ENCODE results near the gene SORCS2. TPM values are rescaled to one million over a fixed set of nuclear protein-coding genes. Genes with fewer than 3 reads are reported as not detected.

Gene SORCS2
- total RNA-seq, 2 donors from 2014 or later: not detected

GRCh38 chr4:7350396-7350795 lies 158.1 kb downstream of the SORCS2 start:
- no peak overlapping the region for H3K27ac Mint-ChIP-seq
- no peak overlapping the region for H3K4me3 Mint-ChIP-seq
- no peak for ATAC-seq

GRCh38 chr4:7351014-7351413 lies 158.7 kb downstream of the SORCS2 start:
- ATAC-seq (no peak), DNase-seq (no peak)
- Mint-ChIP-seq H3K4me1 (no peaks in the 10 kb centered on the region), H3K36me3 (ENCODE audit: low read depth) (no peaks in the 10 kb centered on the region), H3K27ac (no peak overlapping the region), H3K4me3 (no peak overlapping the region), H3K27me3 (peaks cover 32% of the 10 kb centered on the region)
- H3K9me3 ChIP-seq (ENCODE audit: control insufficient read depth, low read length, poor library complexity, severe bottlenecking): no peaks in the 10 kb centered on the region

More at GRCh38 chr4:7350396-7350795, 158.1 kb downstream of the SORCS2 start:
- Mint-ChIP-seq H3K27me3 (peaks cover 25% of the 10 kb centered on the region), H3K4me1 (no peaks in the 10 kb centered on the region), H3K36me3 (ENCODE audit: low read depth) (no peaks in the 10 kb centered on the region)
- H3K9me3 ChIP-seq (ENCODE audit: control insufficient read depth, low read length, poor library complexity, severe bottlenecking): no peaks in the 10 kb centered on the region
- no peak for DNase-seq

GRCh38 chr4:7352486-7352885 lies 160.1 kb downstream of the SORCS2 start:
- no peak for ATAC-seq
- Mint-ChIP-seq H3K36me3 (ENCODE audit: low read depth) (no peaks in the 10 kb centered on the region), H3K4me1 (no peaks in the 10 kb centered on the region), H3K27ac (no peak overlapping the region), H3K27me3 (peaks cover 35% of the 10 kb centered on the region), H3K4me3 (no peak overlapping the region)
- H3K9me3 ChIP-seq (ENCODE audit: control insufficient read depth, low read length, poor library complexity, severe bottlenecking): no peaks in the 10 kb centered on the region
- no peak for DNase-seq

- H3K9me3 ChIP-seq (ENCODE audit: control insufficient read depth, low read length, poor library complexity, severe bottlenecking): no peaks in the 10 kb centered on the region
- ATAC-seq (no peak), DNase-seq (no peak)
- H3K4me3 Mint-ChIP-seq: no peak overlapping the region
- H3K27ac Mint-ChIP-seq: no peak overlapping the region
- no peaks in the 10 kb centered on the region for H3K36me3 Mint-ChIP-seq (ENCODE audit: low read depth)
- no peaks in the 10 kb centered on the region for H3K4me1 Mint-ChIP-seq
- peaks cover 35% of the 10 kb centered on the region for H3K27me3 Mint-ChIP-seq
These were observed 160.9 kb downstream of the SORCS2 start for GRCh38 chr4:7353046-7353790.

GRCh38 chr4:7353846-7354610 lies 161.7 kb downstream of the SORCS2 start:
- no peaks in the 10 kb centered on the region for H3K9me3 ChIP-seq (ENCODE audit: control insufficient read depth, low read length, poor library complexity, severe bottlenecking)
- no peak overlapping the region for H3K4me3 Mint-ChIP-seq
- DNase-seq (no peak), ATAC-seq (no peak)
- H3K27me3 Mint-ChIP-seq: peaks cover 35% of the 10 kb centered on the region
- H3K36me3 Mint-ChIP-seq (ENCODE audit: low read depth): no peaks in the 10 kb centered on the region
- H3K27ac Mint-ChIP-seq: no peak overlapping the region
- no peaks in the 10 kb centered on the region for H3K4me1 Mint-ChIP-seq

- H3K36me3 Mint-ChIP-seq (ENCODE audit: low read depth): no peaks in the 10 kb centered on the region
- H3K4me1 Mint-ChIP-seq: no peaks in the 10 kb centered on the region
- DNase-seq (no peak), ATAC-seq (no peak)
- peaks cover 35% of the 10 kb centered on the region for H3K27me3 Mint-ChIP-seq
- H3K9me3 ChIP-seq (ENCODE audit: control insufficient read depth, low read length, poor library complexity, severe bottlenecking): no peaks in the 10 kb centered on the region
- no peak overlapping the region for H3K27ac Mint-ChIP-seq
- no peak overlapping the region for H3K4me3 Mint-ChIP-seq
These were observed 162.6 kb downstream of the SORCS2 start for GRCh38 chr4:7354927-7355326.

GRCh38 chr4:7355795-7356194 lies 163.5 kb downstream of the SORCS2 start:
- DNase-seq: no peak
- no peak overlapping the region for H3K27ac Mint-ChIP-seq
- no peaks in the 10 kb centered on the region for H3K9me3 ChIP-seq (ENCODE audit: control insufficient read depth, low read length, poor library complexity, severe bottlenecking)
- no peaks in the 10 kb centered on the region for H3K36me3 Mint-ChIP-seq (ENCODE audit: low read depth)
- H3K4me1 Mint-ChIP-seq: no peaks in the 10 kb centered on the region
- H3K4me3 Mint-ChIP-seq: no peak overlapping the region
- peaks cover 35% of the 10 kb centered on the region for H3K27me3 Mint-ChIP-seq
- no peak for ATAC-seq

GRCh38 chr4:7356667-7357310 lies 164.5 kb downstream of the SORCS2 start:
- Mint-ChIP-seq H3K4me3 (no peak overlapping the region), H3K36me3 (ENCODE audit: low read depth) (no peaks in the 10 kb centered on the region), H3K27ac (no peak overlapping the region), H3K4me1 (no peaks in the 10 kb centered on the region), H3K27me3 (peaks cover 35% of the 10 kb centered on the region)
- ATAC-seq (no peak), DNase-seq (no peak)
- no peaks in the 10 kb centered on the region for H3K9me3 ChIP-seq (ENCODE audit: control insufficient read depth, low read length, poor library complexity, severe bottlenecking)

GRCh38 chr4:7357323-7357722 lies 165.0 kb downstream of the SORCS2 start:
- no peaks in the 10 kb centered on the region for H3K9me3 ChIP-seq (ENCODE audit: control insufficient read depth, low read length, poor library complexity, severe bottlenecking)
- Mint-ChIP-seq H3K36me3 (ENCODE audit: low read depth) (no peaks in the 10 kb centered on the region), H3K27ac (no peak overlapping the region), H3K4me3 (no peak overlapping the region), H3K27me3 (peaks cover 30% of the 10 kb centered on the region), H3K4me1 (no peaks in the 10 kb centered on the region)
- DNase-seq (no peak), ATAC-seq (no peak)

- Mint-ChIP-seq H3K4me3 (no peak overlapping the region), H3K27ac (no peak overlapping the region), H3K27me3 (peaks cover 21% of the 10 kb centered on the region), H3K4me1 (no peaks in the 10 kb centered on the region), H3K36me3 (ENCODE audit: low read depth) (no peaks in the 10 kb centered on the region)
- DNase-seq: no peak
- H3K9me3 ChIP-seq (ENCODE audit: control insufficient read depth, low read length, poor library complexity, severe bottlenecking): no peaks in the 10 kb centered on the region
- ATAC-seq: no peak
These were observed 165.9 kb downstream of the SORCS2 start for GRCh38 chr4:7358100-7358735.

- Mint-ChIP-seq H3K4me1 (no peaks in the 10 kb centered on the region), H3K4me3 (no peak overlapping the region), H3K27me3 (peaks cover 13% of the 10 kb centered on the region), H3K36me3 (ENCODE audit: low read depth) (no peaks in the 10 kb centered on the region), H3K27ac (no peak overlapping the region)
- ATAC-seq: no peak
- H3K9me3 ChIP-seq (ENCODE audit: control insufficient read depth, low read length, poor library complexity, severe bottlenecking): no peaks in the 10 kb centered on the region
- DNase-seq: no peak
These were observed 167.2 kb downstream of the SORCS2 start for GRCh38 chr4:7359400-7360062.

- DNase-seq: no peak
- no peaks in the 10 kb centered on the region for H3K4me1 Mint-ChIP-seq
- H3K36me3 Mint-ChIP-seq (ENCODE audit: low read depth): no peaks in the 10 kb centered on the region
- no peak for ATAC-seq
- no peak overlapping the region for H3K27ac Mint-ChIP-seq
- peaks cover 6% of the 10 kb centered on the region for H3K27me3 Mint-ChIP-seq
- no peaks in the 10 kb centered on the region for H3K9me3 ChIP-seq (ENCODE audit: control insufficient read depth, low read length, poor library complexity, severe bottlenecking)
- H3K4me3 Mint-ChIP-seq: no peak overlapping the region
These were observed 168.5 kb downstream of the SORCS2 start for GRCh38 chr4:7360806-7361205.

All from T-helper 17 cell (primary cell).